Measurements from ENCODE around the gene DECR2.
A peak's percentile ranks its signal among the peaks of the same experiment; 100 is the strongest.
"Not testable (repeated sequence)": the region's sequence is repeated elsewhere in the genome, so short reads cannot be mapped to it uniquely, and the experiment has no call there.

DECR2 gene

DNA sequence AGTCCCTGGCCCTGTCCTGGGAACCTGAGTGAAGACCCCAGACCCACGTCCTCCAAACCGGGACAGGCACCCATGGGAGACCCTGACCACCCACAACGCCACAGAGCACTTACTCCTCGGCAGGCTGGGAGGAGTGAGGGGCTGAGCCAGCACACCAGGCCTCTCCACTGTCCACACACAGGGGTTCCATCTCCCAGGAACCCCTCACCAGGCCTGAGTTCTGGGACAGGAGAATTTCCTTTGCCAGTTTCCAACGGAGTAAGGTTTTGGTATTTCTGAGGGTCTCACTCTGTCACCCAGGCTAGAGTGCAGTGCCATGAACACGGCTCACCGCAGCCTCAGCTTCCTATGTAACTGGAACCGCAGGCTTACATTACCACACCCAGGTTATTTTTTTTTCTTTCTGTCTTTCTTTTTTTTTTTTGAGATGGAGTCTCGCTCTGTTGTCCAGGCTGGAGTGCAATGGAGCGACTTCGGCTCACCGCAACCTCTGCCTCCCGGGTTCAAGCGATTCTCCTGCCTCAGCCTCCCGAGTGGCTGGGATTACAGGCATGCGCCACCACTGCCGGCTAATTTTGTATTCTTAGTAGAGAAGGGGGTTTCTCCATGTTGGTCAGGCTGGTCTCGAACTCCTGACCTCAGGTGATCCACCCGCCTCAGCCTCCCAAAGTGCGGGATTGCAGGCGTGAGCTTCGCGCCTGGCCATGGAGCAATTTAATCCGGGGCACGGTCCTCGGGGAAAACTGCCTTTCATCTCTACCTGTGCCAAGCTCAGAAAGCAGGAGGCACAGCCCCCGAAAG lies 21.5 kb upstream of the DECR2 start:
- DNase-seq, result no peak

DNA sequence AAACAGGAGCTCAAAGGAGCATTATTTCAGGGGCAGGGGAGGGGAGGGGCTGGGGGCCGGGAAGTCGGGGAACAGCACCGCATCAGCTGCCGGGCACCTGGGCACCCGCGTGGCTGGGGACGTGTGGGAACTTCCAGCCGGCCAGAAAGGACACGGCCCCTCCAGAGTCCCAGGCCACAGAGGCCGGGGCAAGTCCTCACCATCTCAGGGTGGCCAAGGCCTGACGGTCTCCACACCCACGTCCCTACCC lies 21.0 kb upstream of the DECR2 start:
- DNase-seq, result no peak

DNA sequence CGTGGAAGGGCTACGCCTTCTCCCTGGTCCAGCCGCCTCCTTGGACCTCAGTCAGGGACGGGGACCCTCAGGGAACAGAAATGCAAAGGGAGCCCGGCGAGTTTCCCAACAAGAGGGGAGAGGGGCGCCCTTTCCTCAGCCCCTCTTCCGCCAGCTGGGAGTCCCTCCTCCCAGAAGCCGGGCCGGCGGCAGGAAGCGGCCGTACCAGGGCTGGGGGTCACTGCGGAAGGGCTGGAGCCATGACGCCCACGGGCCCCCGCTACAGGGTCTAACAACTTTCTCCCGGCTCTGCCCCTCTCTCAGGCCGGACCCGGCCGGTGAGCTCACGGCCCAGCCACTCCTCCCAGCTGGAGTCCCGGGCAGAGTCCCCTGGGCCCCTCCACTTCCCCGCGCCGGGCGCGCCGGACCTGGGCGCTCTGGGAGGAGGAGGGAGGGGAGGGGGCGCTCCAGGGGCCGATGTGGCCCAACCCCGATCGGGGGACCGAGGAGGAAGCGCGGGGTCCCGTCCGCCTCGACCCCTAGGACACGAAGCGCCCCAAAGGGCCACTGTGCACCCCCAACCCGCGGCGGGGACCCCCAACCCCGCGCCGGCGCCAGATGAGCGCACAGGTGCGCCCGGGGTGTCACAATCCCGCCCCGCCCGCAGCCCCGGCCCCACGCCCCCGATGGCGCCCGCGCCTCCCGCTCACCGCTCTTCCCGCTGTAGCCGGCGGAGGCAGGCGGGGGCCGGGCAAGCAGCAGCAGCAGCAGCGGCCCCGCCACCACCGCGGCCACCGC lies 20.5 kb upstream of the DECR2 start:
- DNase-seq, result no peak

DNA sequence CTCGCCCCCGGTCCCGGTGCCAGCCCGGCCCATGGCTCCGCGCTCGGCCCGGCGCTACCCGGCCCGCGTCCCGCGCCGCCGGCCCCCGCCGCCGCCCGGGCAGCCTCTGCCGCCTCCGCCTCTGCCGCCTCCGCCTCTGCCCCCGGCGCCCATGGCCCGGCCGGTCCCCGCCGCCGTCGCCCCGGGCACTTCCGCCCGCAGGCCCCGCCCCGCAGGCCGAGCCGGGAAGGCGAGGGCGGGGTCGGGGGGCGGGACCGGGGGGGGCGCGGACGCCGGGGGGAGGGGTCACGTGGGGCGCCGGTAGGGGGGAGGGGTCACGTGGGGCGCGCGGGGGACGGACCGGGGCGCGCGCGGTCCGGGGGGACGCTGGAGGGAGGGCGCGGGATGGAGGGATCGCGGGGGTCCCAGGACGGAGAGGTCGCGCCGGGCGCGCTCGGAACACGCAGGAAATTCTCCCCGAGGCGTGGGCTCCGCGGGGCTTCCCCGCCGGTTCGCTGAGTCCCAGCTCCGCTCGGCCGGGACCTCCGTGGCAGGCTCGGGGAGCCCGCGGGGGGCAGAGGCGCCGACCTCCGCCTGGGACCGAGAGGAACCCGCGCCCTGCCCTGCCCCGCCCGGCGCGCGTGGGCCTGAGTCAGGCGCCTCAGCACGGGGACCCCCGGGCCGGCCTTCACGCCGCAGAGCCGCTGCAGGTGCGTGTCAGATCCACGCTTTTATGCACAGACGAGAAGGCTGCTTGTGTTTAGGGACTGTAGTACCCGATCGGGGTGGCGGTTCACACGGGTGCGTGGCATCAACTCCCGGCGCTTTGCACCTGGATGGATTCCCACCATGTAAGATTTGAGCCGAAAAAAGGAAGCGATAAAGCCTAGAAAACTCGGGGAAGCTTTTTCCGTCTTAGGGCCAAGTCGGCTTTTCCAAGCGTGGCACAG lies 19.6 kb upstream of the DECR2 start, which contains the start of gene PGAP6:
TSS of gene PGAP6 (minus strand) at position 190 of the 929 bp plus-strand sequence. CDS start at position 33, 157 bp downstream.
- peak; percentile 66 for DNase-seq

DNA sequence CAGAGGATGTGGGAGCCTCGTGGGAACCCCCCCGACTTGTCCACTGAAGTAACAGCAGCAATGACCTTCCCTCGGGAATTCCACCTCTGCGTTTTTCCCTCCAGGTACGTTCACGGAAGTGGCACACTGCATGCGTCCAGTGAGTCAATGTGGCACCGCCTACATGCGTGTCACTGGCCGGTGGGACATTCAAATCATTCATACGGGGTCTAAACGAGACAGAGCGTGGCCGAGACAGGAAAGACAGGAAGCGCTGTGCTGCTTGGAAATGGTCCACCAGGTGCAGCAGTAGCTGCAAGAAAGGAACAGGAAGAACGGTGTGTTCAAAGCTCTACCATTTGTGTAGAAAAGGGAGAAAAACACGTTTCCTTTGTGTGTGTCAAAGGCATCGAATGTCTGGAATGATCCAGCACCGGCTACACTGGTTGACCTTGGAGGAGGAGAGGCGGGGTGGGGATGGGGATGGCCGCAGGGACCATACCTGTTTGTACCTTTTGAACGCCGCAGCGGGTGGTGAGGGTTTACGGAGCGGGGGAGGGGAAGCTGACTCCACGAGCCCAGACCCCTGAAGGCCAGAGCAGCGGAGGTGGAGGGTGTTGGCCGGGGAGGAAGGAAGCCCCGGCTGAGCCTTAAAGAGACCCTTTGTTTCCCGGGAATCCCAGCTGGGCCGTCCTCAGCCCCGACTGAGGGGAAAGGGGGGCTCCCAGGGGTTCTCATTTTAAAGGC lies 18.2 kb upstream of the DECR2 start:
- DNase-seq, result no peak

DNA sequence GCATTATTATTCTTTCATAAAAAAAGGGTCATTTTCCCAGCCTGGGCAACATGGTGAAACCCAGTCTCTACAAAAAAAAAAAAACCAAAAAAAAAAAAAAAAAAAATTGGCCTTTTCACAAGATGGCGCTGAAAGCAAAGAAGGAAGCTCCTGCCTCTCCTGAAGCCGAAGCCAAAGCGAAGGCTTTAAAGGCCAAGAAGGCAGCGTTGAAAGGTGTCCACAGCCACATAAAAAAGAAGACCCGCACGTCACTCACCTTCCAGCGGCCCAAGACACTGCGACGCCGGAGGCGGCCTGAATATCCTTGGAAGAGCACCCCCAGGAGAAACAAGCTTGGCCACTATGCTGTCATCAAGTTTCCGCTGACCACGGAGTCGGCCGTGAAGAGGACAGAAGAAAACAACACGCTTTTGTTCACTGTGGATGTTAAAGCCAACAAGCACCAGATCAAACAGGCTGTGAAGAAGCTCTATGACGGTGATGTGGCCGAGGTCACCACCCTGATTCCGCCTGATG lies 15.0 kb upstream of the DECR2 start:
- DNase-seq, result peak; percentile 40

DNA sequence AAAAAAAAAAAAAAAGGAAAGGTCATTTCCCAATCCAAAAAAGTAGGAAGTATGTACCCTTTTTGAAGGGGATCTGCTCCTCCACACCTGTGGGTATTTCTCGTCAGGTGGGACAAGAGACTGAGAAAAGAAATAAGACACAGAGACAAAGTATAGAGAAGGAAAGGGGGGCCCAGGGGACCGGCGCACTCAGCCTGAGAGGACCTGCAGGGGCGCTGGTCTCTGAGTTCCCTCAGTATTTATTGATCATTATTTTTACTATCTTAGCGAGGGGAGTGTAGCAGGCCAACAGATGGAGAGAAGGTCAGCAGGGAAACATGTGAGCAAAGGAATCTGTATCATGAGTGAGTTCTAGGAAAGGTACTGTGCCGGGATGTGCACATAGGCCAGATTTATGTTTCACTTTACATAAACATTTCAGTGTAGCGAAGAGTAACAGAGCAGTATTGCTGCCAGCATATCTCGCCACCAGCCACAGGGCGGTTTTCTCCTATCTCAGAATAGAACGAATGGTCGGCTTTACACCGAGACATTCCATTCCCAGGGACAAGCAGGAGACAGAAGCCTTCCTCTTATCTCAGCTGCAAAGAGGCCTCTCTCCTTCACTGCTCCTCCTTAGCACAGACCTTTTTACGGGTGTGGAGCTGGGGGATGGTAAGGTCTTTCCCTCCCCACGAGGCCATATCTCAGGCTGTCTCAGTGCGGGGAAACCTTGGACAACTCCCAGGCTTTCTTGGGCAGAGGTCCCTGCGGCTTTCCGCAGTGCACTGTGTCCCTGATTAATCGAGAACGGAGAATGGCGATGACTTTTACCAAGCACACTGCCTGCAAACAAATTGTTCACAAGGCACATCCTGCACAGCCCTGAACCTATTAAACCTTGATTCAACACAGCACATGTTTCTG lies 13.7 kb upstream of the DECR2 start:
- not testable (repeated sequence) for DNase-seq

DNA sequence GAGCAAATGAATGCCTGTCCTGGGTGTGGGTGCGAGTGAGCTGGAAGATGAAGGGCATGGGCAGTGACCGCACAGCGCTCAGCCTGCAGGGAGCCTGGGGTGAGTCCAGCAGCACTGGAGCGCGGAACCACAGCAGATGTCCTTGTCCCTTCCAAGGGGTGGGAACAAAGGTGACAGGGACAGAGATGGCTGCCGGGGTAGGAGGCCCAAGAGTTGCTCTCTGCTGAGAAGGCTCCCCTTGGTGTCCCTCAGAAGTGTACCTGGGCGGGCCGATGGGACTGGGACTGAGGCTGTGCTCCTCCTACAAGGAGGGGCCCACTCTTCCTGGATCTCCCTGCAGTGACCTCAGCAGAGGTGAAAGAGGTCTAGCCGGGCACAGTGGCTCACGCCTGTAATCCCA lies 12.3 kb upstream of the DECR2 start:
- no peak for DNase-seq

DNA sequence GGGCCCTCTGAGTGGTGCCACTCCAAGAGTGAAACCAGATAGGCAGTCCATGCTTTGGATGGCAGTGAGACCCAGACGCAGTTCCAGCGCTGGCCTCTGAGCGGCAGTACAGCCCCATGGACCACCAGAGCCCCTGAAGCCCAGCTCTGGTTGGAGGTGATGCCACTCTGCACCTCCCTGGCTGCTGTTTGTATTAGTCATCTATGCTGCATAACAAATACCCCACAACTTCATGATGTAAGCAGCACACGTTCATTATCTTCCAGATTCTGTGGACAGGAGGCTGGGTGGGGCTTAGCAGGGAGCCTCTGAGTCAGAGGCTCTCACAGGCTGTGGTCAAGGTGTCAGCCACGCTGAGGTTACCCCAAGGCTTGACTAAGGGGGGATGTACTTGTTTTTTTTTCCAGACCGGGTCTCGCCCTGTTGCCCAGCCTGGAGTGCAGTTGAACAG lies 9.8 kb upstream of the DECR2 start:
- peak; percentile 55 for DNase-seq

DNA sequence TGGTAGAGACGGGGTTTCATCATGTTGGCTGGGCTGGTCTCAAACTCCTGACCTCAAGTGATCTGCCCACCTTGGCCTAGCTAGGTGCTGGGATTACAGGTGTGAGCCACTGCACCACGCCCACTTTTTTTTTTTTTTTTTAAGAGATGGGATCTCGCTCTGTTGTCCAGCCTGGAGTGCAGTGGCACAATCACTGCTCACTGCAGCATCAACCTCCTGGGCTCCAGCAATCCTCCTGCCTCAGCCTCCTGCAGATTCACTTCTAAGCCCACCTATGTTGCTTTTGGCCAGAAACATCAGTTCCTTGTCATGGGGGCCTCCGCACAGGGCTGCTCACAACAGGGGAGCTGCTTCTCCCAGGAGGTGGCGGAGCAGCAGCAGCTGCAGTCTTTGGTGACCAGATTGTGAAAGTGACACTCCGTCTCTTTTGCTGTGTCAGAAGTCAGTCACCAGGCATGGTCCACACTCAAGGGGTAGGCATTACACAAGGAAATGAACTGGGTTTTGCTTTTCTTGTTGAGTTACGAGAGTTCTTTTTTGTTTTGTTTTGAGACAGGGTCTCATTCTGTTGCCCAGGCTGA lies 9.1 kb upstream of the DECR2 start:
- no peak for DNase-seq

DNA sequence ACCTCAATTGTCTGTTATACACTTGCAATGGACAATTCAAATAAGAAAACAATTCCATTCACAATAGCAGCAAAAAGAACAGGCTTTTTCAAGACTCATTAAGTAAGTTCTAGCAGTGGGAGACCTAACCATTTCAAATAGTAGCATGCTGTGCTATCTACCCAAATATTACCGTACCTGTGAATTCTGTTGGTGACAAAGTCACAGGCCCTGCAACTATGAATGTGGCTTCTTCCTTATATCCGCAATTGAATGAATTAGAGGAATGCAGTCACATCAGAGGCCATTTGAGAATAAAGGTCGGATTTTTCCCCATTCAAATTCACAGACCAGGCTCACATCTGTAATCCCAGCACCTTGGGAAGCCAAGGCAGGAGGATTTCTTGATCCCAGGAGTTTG lies 5.5 kb upstream of the DECR2 start:
- no peak for DNase-seq

DNA sequence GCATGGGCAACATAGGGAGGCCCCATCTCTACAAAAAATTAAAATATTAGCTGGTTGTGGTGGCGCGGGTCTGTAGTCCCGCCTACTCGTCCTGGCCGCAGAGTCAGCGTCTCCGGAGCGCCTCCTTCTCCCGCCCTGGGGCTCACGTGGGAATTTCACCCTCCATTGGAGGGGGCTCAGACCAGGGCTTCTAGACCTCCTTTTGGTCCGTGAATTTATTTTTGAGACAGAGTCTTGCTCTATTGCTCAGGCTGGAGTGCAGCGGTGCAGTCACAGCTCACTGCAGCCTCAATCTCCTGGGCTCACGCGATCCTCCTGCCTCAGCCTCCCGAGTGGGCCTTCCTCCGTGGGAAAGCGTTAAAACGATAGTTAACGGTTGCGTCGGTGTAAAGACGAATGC lies 5.1 kb upstream of the DECR2 start:
- peak; percentile 24 for DNase-seq

DNA sequence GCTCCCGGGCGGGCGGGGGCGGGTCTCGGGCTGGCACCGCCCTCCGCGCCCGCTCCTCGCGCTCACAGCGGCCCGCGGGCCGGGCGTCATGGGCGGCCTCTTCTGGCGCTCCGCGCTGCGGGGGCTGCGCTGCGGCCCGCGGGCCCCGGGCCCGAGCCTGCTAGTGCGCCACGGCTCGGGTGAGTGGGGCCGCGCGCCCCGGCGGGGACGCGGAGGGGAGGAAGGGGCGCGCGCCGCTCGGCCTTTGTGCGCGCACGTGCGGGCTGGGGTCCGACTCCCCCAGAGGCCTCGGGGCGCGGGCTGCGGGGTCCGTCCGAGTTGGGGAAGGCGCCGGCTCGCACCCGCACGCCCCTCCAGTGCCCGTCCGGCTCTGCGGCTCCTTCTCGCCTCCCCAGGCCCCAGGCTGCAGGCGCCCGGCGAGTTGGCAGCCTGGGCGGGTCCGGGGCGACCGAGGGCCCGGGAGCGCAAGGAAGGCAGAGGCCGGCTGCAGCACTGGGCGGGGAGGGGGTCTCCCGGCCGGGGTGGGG lies 4.5 kb upstream of the DECR2 start, which contains the start of gene NME4:
TSS of gene NME4 (plus strand) at position 65 of the 527 bp plus-strand sequence. CDS start at position 89, 24 bp downstream.
- DNase-seq, result no peak

DNA sequence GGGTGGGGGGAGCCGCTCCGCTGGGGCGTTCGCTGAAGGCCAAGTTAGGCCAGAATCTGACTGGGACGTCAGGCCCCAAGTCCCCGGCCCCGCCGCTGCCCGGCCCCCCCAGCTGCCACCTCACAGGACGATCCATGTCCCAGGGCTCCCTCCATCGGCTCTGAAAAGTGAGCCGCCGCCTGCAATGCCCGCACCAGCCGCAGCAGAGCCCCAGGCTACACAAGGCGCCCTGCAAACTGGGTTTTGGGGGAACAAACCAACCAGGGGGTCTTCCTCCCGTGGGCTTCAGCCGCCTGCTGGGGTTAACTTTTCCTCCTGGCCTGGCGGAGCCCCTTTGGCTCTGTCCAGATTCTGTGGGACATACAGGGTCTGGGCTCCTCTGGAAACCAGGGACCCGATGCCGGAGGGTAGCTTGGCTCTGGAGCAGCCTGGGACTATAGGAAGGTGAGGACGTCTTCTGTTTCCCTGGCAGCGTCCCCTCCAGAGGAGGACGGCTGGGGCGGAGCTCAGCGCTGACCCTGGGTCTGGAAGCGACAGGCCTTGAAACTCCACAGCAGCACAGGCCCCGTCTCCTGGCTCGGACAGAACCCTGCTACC lies 3.9 kb upstream of the DECR2 start:
- DNase-seq, result peak; percentile 43

DNA sequence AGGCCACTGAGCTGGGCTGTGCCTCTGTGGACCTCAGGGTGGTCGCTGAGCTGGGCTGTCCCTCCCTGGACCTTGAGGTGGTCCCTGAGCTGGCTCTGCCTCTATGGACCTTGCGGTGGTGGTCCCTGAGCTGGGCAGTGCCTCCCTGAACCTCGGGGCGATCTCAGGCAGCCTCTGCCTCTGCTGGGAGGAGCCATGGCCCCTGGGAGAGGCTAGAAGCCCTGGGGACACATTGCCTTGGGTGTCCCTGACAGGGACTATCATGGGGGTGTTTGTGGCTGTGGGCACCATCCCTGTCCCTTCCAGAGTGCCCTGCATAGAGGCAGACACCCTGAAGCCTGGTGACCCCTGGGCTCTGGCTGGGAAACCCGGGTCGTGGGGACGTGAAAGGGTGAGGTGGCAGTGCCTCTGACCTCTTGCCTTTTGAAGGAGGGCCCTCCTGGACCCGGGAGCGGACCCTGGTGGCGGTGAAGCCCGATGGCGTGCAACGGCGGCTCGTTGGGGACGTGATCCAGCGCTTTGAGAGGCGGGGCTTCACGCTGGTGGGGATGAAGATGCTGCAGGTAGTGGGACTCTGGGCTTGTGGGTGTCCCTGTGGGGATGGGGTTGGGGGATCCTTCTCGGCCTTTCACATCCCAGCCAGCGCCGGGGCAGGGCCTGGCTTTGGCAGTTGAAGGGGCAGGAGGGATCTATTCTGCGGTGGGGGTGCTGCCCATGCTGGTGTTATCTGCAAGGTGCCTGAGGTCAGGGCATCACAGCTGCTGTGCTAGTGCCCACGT lies 2.9 kb upstream of the DECR2 start:
- DNase-seq, result no peak

DNA sequence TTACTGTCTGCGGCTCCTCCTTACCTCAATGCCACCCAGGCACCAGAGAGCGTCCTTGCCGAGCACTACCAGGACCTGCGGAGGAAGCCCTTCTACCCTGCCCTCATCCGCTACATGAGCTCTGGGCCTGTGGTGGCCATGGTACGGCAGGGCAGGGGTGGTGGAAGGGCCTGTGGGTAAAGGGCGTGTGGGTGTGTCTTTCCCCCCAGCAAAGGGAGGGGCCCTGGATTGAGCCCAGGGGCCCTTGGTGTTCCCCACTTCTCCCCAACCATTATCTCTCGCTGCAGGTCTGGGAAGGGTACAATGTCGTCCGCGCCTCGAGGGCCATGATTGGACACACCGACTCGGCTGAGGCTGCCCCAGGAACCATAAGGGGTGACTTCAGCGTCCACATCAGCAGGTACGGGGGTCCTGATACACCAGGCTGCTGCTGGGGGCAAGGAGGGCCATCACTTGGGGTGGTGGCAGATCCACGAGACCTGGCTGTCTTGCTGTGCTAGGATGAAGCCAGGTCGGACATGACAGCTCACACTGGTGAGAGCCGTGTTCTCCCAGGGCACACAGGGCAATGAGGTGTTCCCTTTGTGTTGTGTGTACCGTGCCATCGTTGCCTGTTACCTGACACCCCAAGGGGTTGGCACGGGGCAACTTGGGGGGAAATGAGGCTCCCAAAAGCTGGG lies 2.2 kb upstream of the DECR2 start:
- DNase-seq, result no peak

DNA sequence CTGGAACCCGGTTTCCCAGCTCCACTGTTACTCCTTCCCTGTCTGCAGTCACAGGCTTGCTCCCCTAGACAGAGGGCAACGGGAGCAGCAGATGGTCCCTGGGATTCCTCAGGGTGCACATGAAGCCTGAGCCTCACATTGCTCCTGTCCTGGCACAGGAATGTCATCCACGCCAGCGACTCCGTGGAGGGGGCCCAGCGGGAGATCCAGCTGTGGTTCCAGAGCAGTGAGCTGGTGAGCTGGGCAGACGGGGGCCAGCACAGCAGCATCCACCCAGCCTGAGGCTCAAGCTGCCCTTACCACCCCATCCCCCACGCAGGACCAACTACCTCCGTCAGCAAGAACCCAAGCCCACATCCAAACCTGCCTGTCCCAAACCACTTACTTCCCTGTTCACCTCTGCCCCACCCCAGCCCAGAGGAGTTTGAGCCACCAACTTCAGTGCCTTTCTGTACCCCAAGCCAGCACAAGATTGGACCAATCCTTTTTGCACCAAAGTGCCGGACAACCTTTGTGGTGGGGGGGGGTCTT lies 1.6 kb upstream of the DECR2 start:
- DNase-seq, result no peak

DNA sequence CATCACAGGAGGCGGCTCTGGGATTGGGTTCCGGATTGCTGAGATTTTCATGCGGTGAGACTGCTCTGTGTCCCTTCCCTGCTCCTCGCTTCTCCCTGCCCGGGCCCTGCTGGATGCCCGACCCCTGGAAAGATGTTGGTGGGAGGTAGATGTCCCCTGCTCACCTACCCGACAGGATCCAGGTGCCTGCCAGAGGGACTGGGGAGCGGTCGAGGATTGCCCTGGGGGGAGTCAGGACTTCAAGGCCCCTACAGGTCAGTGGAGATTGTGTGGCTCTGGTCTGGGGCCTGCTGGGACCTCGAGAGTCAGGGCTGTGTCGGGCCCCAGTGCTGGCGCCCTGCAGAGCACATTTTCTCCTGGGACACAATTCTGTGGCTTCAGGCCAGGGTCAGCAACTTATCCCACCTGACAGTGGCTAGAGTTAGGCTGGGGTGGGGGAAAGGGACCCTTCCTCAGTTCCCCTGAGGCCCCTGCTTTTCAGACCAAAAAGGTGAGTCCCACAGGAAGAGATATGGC lies 3.3 kb downstream of the DECR2 start:
- DNase-seq, result no peak
